NCI-H1436 treated with DMSO at 0.1 percent for 48 hours (cell line): ENCODE results near the gene WDR88.
"Not testable (repeated sequence)": the region's sequence is repeated elsewhere in the genome, so short reads cannot be mapped to it uniquely, and the experiment has no call there.

Source experiments
- DNase-seq: peaks from one replicate; lab custom pipeline; 2025; lab: John Stamatoyannopoulos, UW

WDR88 gene

DNA sequence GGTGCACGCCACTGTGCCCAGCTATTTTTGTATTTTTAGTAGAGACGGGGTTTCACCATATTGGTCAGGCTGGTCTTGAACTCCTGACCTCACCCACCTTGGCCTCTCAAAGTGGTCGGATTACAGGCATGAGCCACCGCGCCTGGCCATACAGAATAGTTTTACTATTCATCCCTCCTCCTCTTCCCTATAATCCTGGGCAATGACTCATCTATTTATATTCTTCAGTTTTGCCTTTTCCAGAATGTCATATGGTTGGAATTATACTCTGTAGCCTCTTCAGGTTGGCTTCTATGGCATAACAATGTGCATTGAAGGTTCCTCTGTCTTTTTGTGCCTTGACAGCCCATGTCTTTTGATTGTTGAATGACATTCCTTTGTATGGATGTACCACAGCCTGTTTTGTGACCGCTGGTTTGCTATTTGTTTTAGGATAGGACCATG is 40.0 kb downstream of the WDR88 start:
- DNase-seq: no peak

DNA sequence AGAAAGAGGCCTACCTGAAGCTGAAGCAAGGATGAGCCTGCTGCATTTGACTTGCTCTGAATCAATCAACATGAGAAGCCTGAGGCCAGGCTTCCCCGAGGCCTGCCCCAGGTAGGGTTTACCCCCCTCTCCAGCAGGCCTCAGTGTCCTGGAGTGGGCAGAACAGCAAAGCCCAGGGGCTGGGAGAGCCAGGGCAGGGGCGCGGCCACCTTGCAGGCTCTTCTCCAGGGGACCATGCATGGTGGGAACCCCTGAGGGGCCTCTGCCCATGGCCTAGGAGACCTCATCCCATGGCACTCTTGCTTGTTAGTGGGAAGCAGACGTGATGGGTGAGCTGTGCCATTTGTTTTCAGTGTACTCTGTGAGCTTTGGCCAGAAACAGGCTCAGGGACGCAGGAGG is 42.3 kb downstream of the WDR88 start:
- no peak for DNase-seq

DNA sequence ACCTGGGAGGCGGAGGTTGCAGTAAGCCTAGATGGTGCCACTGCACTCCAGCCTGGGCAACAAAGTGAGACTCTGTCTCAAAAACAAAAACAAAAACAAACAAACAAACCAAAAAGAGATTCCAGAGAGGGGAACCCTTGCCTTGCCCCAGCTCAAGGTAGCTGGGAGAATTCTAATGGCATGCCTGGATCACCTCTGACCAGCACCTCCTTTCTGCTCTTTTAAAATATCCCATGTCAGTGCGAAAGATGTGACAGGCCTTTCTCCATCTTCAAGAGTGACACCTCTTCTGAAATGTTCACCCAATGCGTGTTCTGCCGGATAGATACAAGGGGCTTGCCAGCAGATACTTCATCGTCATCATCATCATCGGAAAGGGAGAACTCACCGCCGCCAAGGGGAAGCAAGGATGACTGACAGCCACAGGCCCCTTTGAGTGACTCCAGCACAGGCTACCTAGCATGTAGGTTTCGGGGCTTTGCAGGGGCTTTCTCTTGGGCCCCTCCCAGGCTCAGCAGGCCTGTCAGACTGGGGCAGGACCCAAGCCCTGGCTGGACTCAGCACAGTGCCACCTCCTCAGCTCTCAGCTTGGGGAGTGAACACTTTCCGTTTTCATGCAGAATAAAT is 43.4 kb downstream of the WDR88 start:
- no peak for DNase-seq

DNA sequence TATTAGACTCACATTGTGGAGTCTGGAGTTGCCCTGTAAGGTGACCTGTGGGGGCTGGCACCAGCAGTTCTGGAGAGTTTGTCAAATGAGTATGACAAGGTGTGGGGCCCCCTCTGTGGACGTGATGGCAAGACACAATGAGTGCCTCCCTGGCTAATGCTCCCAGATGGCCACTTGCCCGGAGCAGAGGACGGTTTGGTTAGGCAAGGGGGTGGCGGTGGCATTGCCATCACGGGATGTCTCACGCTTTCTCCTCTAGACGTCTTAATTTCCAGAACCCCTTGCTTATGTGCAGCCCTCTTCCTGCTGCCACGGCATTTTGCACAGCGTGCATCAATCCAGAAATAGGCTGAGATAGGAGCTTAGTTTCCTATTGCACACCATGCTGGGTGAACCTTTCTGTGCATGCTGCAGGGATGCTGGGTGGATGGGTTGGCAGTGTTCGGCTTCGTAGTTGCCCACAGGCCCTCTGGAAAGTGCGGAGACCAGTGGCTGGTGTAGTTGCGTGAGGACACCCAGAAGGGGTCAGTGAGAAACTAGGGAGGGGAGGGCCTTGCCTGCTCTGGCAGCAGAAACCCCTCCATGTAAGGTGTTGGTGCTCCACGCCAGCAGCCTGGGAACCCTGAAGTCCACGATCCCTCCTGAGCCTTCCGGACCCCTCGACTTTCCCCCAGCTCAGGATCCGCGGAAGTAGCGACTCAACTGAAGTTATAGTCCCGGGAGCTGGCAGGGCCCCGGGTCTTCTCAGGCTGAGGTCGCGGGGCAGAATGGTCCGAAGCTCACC is 44.2 kb downstream of the WDR88 start:
- no peak for DNase-seq

DNA sequence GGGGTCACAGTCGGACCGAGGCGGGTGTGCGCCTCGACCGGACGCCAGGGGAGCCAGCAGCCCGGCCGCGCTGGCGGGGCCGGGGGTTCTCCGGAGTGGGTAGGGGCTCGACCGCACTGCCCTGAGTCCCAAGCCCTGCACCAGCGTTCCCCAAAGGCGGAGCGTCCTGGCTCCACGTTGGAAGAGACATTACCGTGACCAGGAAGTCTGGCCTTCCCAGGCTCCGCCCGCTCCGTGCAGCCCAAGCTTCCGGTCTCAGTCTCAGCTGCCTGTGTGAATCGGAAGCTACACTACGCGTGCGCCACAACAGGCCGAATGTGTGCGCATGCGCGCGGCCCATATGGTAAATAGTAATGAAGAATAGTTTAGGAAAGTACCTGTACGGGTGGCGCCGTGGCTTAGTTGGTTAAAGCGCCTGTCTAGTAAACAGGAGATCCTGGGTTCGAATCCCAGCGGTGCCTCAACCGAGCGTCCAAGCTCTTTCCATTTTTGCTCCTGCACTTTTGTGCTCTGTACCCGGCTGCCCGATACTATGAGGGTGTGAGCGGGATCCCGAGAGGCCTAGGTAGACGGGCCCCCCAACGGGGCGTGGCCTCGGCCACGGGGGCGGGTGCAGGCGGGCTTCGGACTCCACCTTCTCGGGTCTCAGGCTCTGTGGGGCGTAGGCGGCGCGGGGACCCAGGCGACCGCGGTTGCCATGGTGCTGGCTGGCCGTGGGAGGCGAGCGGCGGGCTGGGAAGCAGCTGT is 44.9 kb downstream of the WDR88 start:
- peak; percentile 87 for DNase-seq

DNA sequence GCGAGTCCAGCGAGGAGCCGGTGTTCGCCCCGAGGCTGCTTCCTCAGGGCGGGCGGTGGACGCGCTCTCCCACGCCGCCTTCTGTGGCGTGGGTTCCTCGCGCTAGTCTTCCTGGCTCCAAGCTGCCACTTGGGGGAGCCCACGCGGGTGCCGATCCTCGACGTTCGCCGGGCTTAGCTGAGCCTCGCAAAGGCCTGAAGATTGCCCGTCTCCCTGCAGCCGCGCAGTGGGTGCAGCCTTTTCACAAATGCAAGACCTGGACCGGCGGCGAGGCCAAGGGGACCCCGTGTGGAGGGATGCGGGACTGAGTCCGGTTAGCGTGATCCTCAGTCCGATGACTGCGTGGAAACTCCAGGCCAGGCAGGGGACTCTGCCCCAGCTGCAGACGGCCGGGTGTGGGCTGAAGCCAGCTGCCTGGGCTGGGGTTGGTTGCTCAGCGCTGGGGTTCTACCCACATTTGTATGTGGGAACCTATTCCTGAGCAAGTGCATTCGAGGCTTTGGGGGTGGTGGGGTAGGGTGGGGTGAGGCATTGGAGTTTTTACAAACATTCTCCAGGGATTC is 45.6 kb downstream of the WDR88 start:
- DNase-seq: no peak

DNA sequence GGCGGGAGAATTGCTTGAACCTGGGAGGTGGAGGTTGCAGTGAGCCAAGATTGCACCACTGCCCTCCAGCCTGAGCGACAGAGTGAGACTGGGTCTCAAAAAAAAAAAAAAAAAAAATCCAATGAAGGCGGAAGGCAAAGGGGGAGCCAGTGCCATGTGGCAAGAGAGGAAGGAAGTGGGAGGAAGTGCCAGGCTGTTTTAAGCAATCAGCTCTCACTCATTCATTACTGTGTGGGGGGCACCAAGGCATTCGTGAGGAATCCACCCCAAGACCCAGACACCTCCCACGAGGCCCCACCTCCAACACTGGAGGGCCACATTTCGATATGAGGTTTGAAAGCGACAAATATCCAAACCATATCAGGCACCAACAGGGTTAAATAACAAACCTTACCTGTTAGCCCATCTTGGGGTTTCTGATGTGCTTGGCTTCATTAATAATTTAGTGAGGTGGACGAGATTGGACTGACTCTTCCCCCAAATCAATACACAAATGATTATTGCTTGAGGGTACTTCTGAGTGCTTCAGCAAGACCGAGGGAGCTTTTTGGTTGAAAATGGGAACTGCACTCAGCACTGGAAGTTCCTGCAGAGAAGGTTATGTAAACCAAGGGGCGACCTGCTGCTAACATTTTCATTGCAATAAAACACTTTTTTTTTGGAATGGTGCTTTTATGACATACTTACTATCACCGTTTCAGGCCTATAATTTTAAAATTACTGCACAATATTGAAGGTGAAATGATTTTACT is 54.7 kb downstream of the WDR88 start:
- no peak for DNase-seq

DNA sequence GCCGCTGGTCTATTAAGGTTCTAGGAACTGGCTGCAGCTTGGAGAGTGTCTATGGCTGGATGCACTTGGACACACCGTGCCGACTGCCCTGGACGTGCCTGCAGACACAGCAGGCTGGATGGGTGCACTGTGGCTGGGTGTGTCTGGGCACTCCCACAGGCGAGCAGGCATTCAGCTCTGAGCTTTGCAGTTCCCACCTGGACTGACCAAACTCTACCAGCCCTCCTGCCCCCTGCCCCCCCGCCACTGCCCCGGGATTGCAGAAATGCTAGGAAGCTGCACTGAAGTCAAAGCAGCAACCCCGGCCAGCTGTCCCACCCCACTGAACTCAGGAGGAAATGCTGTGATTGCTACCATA is 55.2 kb downstream of the WDR88 start:
- DNase-seq: no peak

DNA sequence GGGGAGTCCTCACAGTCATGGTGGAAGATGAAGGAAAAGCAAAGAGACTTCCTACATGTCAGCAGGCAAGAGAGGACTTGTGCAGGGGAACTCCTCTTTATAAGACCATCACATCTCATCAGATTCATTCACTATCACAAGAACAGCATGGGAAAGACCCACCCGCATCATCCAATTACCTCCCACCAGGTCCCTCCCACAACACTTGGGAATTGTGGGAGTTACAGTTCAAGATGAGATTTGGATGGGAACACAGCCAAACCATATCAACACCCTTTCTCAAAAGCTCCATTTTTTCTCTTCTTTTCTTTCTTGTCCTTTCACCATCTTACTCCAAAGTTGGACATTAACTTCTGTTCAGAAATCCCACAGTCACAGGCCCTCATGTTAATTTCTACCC is 57.5 kb downstream of the WDR88 start:
- no peak for DNase-seq

DNA sequence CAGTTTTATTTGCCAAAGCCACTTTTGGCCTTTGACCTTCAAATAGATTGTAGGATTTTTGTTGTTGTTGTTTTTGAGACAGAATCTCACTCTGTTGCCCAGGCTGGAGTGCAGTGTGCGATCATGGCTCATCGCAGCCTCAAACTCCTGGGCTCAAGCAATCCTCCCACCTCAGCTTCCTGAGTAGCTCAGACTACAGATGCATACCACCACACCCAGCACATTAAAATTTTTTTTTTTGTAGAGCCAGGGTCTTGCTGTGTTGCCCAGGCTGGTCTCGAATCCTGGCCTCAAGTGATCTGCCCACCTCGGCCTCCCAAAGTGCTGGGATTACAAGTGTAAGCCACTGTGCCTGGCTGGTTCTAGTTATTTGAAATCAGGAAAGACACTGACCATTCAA is 59.2 kb downstream of the WDR88 start:
- not testable (repeated sequence) for DNase-seq

DNA sequence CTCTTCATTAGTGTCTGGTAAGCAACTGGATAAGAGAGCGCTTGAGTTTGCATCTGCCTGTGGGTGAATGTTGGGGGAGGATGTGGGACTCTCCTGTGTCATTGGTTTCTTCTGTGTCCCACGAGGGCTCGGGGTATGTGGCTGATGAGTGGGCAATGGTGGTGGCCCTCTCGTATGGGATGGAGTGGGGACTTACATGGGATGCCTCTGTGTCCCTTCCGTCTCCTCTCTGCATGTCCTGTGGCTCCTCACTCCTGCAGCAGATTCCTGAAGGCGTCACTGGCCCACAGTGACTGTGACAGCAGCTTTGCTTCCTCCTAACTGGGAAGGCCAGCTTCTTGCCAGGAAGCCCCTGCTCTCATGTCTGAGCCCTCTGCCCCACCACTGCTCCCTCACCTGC is 59.6 kb downstream of the WDR88 start:
- DNase-seq: no peak

DNA sequence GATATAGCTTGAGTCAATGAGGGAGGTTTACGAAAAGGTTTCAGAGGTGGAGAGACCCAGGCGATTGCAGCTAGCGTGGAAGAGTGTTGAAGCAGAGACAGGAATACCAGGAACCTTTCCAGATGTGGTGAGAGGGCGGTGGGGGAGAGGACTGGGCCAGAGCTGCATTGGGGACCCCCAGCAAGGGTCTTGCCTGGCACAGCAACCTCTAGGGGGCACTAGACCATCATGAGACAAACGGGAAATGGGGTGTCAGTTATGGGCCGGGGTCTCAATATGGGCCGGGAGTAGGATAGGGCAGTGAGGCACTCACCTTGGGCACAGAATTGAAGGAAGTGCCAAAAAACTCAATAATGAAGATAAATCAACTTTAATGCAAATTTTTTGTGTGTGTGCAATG is 60.1 kb downstream of the WDR88 start:
- no peak for DNase-seq

DNA sequence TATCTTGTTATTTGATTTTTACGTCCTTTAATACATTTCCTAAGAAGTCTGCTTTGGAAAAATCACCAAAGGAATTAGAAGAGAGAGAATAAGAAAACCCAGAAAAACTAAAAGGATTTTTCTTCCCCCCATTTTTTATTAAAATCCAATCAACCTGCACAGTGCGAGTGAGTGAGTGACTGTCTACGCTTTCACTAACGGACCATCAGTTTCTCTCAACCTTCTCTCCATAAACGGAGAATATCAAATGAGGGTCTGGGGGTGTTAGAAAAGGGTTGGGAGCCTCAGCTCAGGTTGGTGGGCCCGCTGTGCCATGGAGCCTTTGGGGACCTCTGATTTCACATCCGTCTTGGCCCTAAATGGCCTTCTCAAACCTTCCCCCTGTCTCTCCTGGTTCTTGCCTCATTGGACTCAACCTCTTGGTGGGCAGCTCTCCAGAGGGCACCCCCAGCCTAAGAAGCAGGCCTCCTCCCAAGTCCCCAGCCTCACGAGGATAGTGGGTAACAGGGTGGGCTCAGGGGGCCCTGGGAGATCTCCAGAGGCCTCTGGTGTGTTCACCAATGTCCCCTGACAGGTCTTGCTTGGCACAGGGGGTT is 61.5 kb downstream of the WDR88 start:
- DNase-seq: no peak

DNA sequence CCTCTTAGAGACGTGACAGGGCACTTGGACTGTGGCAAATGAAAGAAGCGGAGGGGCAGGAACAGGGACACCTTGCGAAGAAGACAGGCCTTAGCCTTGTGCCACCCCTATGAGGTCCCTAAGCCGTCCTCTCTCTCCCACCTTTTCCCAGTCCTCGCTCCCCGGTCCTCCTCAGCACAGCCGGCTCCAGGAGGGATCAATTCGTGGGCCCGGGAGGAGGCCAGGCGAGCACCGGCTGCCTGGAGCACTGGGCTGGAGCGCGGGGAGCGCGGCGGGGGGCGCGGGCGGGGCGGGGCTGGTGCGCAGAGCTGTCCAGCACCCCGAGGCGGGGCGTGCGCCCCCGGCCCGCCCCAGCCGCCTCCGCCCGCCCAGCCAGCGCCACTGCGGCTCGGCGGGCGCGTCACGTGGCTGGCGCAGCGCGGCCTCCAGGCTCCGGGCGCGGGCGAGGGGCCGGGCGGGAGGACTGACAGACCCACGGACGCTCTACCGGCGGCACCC is 62.0 kb downstream of the WDR88 start, which contains the start of gene LRP3:
LRP3 (plus strand) TSS at position 466 of the 498 bp plus-strand sequence. CDS start 456 bp downstream, outside the sequence.
- DNase-seq: no peak

DNA sequence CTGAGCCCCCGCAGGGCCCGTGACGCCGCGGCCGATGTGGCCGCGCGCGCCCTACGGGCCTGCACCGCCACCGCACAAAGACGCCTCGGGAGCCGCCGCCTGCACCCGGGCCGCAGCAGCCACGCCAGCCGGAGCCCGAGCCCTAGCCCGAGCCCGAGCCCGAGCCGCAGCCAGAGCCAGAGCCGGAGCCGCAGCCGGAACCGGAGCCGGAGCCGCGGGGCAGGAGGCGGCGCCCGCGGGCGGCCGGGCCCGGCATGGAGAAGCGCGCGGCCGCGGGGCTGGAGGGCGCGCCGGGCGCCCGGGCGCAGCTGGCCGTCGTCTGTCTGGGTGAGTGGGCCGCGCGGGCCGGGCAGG is 62.6 kb downstream of the WDR88 start:
- no peak for DNase-seq

DNA sequence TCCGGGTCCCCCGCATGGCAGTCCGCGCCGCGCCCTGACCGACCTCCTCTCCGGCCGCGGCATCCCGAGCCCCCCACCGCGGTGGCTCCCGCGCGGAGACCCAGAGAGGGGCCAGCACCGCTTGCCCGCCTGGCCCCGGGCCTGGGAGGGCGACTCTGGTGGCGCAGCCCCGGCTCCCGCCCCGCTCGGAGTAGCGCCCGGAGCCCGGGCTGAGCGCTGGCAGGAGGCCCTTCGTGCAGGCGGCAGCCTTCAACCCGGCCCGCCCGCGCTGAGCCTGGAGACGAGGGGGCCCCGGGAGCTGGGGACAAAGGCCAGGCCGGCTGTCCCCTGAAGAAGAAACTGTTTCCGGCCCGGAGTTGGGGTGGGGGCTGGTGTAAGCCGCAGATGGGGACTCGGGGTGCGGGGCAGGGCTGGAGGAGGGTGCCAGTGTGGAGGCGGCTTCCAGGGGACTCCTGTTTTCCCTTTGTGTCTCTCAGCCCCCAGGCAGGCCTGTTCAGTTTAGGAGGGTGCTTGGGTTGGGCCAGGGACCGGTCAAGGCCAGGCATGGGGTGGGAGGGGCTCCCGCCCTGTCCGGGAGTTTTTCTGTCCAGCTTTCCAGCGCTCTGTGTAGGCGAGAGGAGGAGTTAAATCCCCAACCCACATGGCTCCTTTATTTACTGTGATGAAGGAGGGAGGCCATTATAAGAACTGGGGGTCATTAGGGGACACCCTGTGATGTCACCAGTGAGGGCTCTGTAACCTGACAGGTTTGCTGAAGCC is 63.2 kb downstream of the WDR88 start:
- no peak for DNase-seq

DNA sequence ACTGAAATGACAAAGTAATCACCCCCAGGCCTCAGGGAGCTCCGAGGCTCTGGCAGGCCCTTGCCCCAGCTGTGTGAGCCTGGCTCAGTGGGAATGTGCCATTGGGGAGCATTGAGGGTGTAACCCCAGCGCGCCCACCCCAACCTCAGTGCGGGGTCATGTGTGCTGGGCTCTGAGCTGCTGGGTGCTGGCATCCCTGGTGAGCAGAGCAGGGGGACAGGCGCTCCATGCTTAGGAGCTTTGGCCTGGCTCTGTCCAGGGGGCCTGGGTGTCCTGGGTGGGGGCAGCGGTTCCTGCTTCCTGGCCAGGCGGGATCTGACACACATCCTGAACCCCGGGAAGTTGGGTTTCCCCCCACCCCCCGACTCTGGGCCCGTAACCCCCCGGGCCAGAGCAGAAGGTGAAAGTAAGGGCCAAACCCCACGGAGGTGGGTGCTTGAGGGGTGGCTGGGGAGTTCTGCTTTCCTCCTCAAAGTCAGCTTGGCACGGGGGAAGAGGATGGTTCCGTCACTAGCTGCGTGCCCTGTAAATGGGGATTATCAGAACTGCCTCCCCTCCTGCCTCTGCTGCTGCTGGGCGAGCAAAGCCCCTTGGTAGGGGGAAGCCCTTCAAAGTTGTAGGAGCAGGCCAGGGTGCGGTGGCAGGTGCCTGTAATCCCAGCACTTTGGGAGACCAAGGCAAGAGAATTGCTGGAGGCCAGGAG is 63.9 kb downstream of the WDR88 start:
- no peak for DNase-seq

DNA sequence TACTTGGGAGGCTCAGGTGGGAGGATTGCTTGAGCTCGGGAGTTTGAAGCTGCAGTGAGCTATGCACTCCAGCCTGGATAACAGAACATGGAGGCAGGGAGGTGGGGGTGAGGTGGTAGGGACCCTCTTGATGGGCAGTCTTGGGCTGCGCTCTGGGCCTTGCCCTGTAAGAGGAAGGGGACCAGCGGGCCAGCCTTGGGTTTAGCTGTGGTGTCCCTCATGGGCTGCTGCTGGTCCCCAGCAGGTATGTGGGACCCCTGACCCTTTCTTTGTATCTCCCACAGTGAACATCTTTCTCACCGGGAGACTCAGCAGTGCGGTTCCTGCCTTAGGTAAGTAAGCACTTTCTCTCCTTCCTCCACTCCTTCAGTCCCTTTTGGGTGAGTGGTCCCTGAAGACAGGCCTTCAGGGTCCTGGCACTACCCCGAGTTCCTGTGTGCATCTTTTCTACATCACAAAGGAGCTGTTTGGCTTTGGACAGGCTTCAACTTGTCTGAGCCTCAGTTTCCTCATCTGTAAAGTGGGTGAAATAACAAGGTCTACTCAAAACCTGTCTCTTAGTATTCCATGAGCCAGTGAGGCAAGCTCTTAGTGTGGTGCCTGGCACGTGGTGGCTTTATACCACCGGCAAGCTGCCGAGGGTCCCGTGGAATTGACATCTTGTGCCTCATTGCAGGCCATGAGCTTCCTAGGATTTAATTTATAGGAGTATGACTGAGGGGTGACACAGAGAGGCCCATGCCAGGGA is 64.7 kb downstream of the WDR88 start:
- DNase-seq: no peak

DNA sequence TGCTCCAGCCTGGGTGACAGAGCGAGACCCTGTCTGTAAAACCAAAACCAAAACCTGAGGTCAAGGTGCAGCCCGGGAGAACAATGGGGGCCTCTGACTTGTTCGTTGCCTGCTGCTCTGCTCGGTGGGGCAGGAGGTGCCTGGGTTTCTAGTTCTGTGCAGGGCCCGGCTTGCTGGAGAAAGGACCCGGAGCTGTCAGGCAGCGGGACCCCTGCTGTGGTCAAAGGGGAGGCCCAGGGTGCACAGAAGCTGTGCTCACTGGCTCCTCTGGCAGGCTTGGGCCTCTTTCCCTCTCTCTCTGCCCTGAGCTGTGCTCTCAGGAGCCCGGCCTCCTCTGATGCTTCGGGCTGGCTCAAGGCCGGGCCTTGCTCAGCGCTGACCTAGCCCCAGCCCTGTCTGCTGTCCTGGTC is 65.7 kb downstream of the WDR88 start:
- DNase-seq: no peak
